ENCODE results near the gene LTK.

DNA sequence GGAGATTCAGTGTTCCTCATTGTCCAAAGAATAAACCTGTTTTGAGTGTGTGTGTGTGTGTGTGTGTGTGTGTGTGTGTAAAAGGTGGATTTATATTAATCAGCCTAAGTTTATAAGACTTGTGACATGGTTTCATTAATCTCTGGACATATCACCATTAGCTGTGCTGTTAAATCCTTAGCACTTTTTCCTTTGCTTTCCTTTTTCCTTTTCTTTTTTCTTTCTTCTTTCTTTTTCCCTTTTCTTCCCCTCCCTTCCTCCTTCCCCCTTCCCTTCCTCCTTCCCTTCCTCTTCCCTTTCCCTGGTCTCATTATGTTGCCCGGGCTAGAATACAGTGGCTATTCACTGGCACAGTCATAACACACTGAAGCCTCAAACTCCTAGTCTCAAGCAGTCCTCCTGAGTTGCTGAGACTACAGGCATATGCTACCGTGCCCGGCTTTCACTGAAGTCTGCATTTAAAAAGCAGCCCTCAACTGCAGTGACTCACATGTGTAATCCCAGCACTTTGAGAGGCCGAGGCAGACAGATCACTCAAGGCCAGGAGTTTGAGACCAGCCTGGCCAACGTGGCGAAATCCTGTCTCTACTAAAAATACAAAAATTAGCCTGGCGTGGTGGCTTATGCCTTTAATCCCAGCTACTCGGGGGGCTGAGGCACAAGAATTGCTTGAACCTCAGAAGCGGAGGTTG, 48.6 kb downstream of the LTK start:
- TF ChIP-seq, protein P1, sequence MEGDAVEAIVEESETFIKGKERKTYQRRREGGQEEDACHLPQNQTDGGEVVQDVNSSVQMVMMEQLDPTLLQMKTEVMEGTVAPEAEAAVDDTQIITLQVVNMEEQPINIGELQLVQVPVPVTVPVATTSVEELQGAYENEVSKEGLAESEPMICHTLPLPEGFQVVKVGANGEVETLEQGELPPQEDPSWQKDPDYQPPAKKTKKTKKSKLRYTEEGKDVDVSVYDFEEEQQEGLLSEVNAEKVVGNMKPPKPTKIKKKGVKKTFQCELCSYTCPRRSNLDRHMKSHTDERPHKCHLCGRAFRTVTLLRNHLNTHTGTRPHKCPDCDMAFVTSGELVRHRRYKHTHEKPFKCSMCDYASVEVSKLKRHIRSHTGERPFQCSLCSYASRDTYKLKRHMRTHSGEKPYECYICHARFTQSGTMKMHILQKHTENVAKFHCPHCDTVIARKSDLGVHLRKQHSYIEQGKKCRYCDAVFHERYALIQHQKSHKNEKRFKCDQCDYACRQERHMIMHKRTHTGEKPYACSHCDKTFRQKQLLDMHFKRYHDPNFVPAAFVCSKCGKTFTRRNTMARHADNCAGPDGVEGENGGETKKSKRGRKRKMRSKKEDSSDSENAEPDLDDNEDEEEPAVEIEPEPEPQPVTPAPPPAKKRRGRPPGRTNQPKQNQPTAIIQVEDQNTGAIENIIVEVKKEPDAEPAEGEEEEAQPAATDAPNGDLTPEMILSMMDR (IDR thresholded peaks at IDR 0.05; ENCODE audit: insufficient read depth, low read length) = no peak
- TF ChIP-seq, protein P2, sequence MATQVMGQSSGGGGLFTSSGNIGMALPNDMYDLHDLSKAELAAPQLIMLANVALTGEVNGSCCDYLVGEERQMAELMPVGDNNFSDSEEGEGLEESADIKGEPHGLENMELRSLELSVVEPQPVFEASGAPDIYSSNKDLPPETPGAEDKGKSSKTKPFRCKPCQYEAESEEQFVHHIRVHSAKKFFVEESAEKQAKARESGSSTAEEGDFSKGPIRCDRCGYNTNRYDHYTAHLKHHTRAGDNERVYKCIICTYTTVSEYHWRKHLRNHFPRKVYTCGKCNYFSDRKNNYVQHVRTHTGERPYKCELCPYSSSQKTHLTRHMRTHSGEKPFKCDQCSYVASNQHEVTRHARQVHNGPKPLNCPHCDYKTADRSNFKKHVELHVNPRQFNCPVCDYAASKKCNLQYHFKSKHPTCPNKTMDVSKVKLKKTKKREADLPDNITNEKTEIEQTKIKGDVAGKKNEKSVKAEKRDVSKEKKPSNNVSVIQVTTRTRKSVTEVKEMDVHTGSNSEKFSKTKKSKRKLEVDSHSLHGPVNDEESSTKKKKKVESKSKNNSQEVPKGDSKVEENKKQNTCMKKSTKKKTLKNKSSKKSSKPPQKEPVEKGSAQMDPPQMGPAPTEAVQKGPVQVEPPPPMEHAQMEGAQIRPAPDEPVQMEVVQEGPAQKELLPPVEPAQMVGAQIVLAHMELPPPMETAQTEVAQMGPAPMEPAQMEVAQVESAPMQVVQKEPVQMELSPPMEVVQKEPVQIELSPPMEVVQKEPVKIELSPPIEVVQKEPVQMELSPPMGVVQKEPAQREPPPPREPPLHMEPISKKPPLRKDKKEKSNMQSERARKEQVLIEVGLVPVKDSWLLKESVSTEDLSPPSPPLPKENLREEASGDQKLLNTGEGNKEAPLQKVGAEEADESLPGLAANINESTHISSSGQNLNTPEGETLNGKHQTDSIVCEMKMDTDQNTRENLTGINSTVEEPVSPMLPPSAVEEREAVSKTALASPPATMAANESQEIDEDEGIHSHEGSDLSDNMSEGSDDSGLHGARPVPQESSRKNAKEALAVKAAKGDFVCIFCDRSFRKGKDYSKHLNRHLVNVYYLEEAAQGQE (IDR thresholded peaks at IDR 0.05; ENCODE audit: insufficient replicate concordance, low read depth) = no peak
